ENCODE measurements around the gene FDXR. TPM values are rescaled to one million over a fixed set of nuclear protein-coding genes. Genes with fewer than 3 reads are reported as not detected.

The FDXR gene
- total and polyA plus RNA-seq, 2 donors (not counting 1 experiment from before 2014, with no cell fraction given): 4.6 to 7.0 TPM

DNA sequence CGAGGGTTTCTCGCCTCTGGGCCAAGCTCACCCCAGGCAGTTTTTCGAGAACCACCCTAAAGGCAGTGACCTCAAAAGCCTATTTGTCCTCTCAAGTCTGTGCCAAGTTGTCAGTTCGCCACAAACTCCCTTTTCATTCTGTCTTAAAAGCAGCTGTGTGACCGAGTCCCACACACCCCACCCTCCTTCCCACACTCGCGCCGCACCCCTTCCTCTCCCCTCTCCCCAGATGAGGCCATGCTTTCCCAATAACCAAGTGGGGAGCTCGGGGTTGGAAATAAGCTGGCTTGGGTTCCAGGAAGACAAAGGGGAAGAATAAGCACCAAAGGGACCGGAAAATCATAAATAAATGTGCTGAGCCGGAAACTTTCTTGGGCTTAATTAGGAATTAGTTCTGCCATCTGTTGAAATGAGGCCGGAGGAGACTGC is 49.8 kb downstream of the FDXR start:
- no peaks in the 10 kb centered on the region for H4K20me1 ChIP-seq (ENCODE audit: control insufficient read depth, insufficient read depth, low read length, poor library complexity, severe bottlenecking)
- H3K27me3 ChIP-seq (replicated peaks in 1 of 4; ENCODE audit: control extremely low read depth in 1 of 4, control insufficient read depth in 3 of 4, insufficient read depth in 4 of 4, low read length in 3 of 4): no peaks in the 10 kb centered on the region
- peaks cover 0 to 10% of the 10 kb centered on the region in 2 experiments for H3K36me3 ChIP-seq (replicated peaks in 1 of 2; ENCODE audit: control extremely low read depth in 1 of 2, control insufficient read depth in 1 of 2, extremely low read depth in 1 of 2, insufficient read depth in 2 of 2, low read length in 1 of 2)
- H2AFZ ChIP-seq (ENCODE audit: insufficient read depth, low read depth, low read length, poor library complexity, severe bottlenecking): no peak overlapping the region
- no peak overlapping the region for H3K27ac ChIP-seq (ENCODE audit: low read length in 2 of 2)
- no peaks in the 10 kb centered on the region for H3K27me3 Mint-ChIP-seq
- WGBS (ENCODE audit: insufficient coverage): 98% methylated on average over 7 of the region's 12 CpGs
- H3K9ac ChIP-seq (ENCODE audit: low read length): no peak overlapping the region
- no peak overlapping the region for H3K4me2 ChIP-seq (replicated peaks; ENCODE audit: low read depth, low read length, poor library complexity, severe bottlenecking)
- H3K27ac Mint-ChIP-seq: no peak overlapping the region
- DNase-seq: no peak
- H3K4me1 ChIP-seq (ENCODE audit: control insufficient read depth in 2 of 2, insufficient read depth in 2 of 2, low read length in 2 of 2): no peaks in the 10 kb centered on the region
- H3K4me3 ChIP-seq (ENCODE audit: control extremely low read depth in 1 of 5, extremely low read depth in 1 of 5, insufficient read depth in 1 of 5, low read depth in 2 of 5, low read length in 4 of 5): no peak overlapping the region
- intact Hi-C loops (cut with micrococcal nuclease): no loop called here
- no peaks in the 10 kb centered on the region for H3K9me3 ChIP-seq (ENCODE audit: control extremely low read depth in 1 of 3, control insufficient read depth in 2 of 3, insufficient read depth in 1 of 3, low read length in 2 of 3)
- CTCF ChIA-PET: no interaction called here
- no peaks in the 10 kb centered on the region for H3K9me3 Mint-ChIP-seq (ENCODE audit: insufficient read depth)
- no peaks in the 10 kb centered on the region for H3K79me2 ChIP-seq (ENCODE audit: control insufficient read depth, insufficient read depth, low read length)
- H3K4me1 Mint-ChIP-seq: no peaks in the 10 kb centered on the region
- POLR2A ChIA-PET: no interaction called here
- H3K4me3 Mint-ChIP-seq: no peak overlapping the region
- TF ChIP-seq EZH2 (IDR thresholded peaks at IDR 0.05; ENCODE audit: borderline replicate concordance, insufficient read depth, low read depth, low read length, poor library complexity, severe bottlenecking): no peak
- TF ChIP-seq, protein P1, sequence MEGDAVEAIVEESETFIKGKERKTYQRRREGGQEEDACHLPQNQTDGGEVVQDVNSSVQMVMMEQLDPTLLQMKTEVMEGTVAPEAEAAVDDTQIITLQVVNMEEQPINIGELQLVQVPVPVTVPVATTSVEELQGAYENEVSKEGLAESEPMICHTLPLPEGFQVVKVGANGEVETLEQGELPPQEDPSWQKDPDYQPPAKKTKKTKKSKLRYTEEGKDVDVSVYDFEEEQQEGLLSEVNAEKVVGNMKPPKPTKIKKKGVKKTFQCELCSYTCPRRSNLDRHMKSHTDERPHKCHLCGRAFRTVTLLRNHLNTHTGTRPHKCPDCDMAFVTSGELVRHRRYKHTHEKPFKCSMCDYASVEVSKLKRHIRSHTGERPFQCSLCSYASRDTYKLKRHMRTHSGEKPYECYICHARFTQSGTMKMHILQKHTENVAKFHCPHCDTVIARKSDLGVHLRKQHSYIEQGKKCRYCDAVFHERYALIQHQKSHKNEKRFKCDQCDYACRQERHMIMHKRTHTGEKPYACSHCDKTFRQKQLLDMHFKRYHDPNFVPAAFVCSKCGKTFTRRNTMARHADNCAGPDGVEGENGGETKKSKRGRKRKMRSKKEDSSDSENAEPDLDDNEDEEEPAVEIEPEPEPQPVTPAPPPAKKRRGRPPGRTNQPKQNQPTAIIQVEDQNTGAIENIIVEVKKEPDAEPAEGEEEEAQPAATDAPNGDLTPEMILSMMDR (IDR thresholded peaks at IDR 0.05): no peak
- ATAC-seq (ENCODE audit: low read depth): no peak

DNA sequence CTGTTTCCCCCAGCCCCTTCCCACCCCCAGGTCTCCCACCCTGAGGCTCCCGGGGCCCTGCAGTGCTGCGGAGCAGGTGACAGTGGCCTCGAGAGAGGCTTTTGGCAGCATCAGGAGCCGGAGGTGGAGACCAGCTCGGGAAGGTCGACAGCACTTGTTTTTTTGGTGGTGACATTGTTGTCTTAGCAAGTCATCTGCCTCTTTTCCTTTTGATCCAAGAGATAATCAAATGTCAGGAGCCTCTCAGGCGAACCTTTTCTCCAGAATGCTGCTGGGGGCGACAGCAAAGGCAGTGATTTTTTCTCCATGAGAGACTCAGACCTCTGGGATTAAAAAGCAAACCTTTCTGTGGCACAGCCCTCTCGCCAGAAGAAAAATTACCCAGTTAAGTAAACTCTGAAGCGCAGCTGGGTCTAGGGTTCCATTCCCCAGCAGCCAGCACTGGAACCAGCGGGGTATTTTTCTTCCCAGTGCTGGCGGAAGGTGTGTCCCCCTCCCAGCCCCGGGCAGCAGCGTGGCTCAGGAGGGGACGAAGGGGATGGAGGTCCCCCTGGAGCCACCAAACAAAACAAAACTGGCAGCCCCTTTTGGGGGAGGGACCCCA is 50.4 kb downstream of the FDXR start:
- no peak overlapping the region for H3K4me2 ChIP-seq (replicated peaks; ENCODE audit: low read depth, low read length, poor library complexity, severe bottlenecking)
- TF ChIP-seq, protein P1 (IDR thresholded peaks at IDR 0.05): no peak
- TF ChIP-seq EZH2 (IDR thresholded peaks at IDR 0.05; ENCODE audit: borderline replicate concordance, insufficient read depth, low read depth, low read length, poor library complexity, severe bottlenecking): no peak
- H3K27ac ChIP-seq (ENCODE audit: low read length in 2 of 2): no peak overlapping the region
- intact Hi-C loops (cut with micrococcal nuclease): no loop called here
- no peaks in the 10 kb centered on the region for H3K9me3 ChIP-seq (ENCODE audit: control extremely low read depth in 1 of 3, control insufficient read depth in 2 of 3, insufficient read depth in 1 of 3, low read length in 2 of 3)
- ChIA-PET POLR2A (no interaction called here), CTCF (no interaction called here)
- Mint-ChIP-seq H3K4me3 (no peak overlapping the region), H3K4me1 (no peaks in the 10 kb centered on the region), H3K27me3 (no peaks in the 10 kb centered on the region), H3K9me3 (ENCODE audit: insufficient read depth) (no peaks in the 10 kb centered on the region), H3K27ac (no peak overlapping the region)
- no peaks in the 10 kb centered on the region for H3K4me1 ChIP-seq (ENCODE audit: control insufficient read depth in 2 of 2, insufficient read depth in 2 of 2, low read length in 2 of 2)
- WGBS (ENCODE audit: insufficient coverage): 90% methylated on average over 8 of the region's 15 CpGs
- H3K79me2 ChIP-seq (ENCODE audit: control insufficient read depth, insufficient read depth, low read length): no peaks in the 10 kb centered on the region
- no peaks in the 10 kb centered on the region for H4K20me1 ChIP-seq (ENCODE audit: control insufficient read depth, insufficient read depth, low read length, poor library complexity, severe bottlenecking)
- H3K4me3 ChIP-seq (ENCODE audit: control extremely low read depth in 1 of 5, extremely low read depth in 1 of 5, insufficient read depth in 1 of 5, low read depth in 2 of 5, low read length in 4 of 5): no peak overlapping the region
- peaks cover 0 to 8% of the 10 kb centered on the region in 2 experiments for H3K36me3 ChIP-seq (replicated peaks in 1 of 2; ENCODE audit: control extremely low read depth in 1 of 2, control insufficient read depth in 1 of 2, extremely low read depth in 1 of 2, insufficient read depth in 2 of 2, low read length in 1 of 2)
- H2AFZ ChIP-seq (ENCODE audit: insufficient read depth, low read depth, low read length, poor library complexity, severe bottlenecking): no peak overlapping the region
- DNase-seq (no peak), ATAC-seq (ENCODE audit: low read depth) (no peak)
- no peak overlapping the region for H3K9ac ChIP-seq (ENCODE audit: low read length)
- no peaks in the 10 kb centered on the region for H3K27me3 ChIP-seq (replicated peaks in 1 of 4; ENCODE audit: control extremely low read depth in 1 of 4, control insufficient read depth in 3 of 4, insufficient read depth in 4 of 4, low read length in 3 of 4)
